Breast epithelium (tissue), 4 donors: ENCODE data around the gene HRH1. TPM values are rescaled to one million over a fixed set of nuclear protein-coding genes. Genes with fewer than 3 reads are reported as not detected.
A peak's percentile ranks its signal among the peaks of the same experiment; 100 is the strongest.
"Not testable (repeated sequence)": the region's sequence is repeated elsewhere in the genome, so short reads cannot be mapped to it uniquely, and the experiment has no call there.

ENCODE experiments used
- DNase-seq, 2 donors: peaks; one replicate each; pipeline ENCODE4 v3.0.0-alpha.2; 2019; ENCODE audit warnings: low spot score in 2 of 2
- H3K27ac ChIP-seq, 2 donors: fragments of 200-600 bp; sonication (generic) in 1 of 2; one replicate each; pipeline ENCODE4 v1.5.1; 2016 to 2019; ENCODE audit warnings: mild to moderate bottlenecking in 1 of 2
- H3K27me3 ChIP-seq, 2 donors: fragments of 200-600 bp; sonication (generic) in 1 of 2; one replicate each; pipeline versions ENCODE4 v1.5.1 to v1.6.0; 2017 to 2019; ENCODE audit warnings: control low read depth in 1 of 2, mild to moderate bottlenecking in 1 of 2
- H3K36me3 ChIP-seq: fragments of 200-600 bp; one replicate; pipeline ENCODE4 v1.5.1; 2019
- H3K4me1 ChIP-seq, 2 donors: fragments of 200-600 bp; sonication (generic); one replicate each; pipeline ENCODE4 v1.5.1; 2016 to 2019; ENCODE audit warnings: control low read depth in 1 of 2
- H3K4me3 ChIP-seq, 3 donors: fragments of 200-600 bp; sonication (generic); 1 replicate in 2 of 3; 2 replicates in 1 of 3; pipeline ENCODE4 v1.5.1; 2016 to 2019; ENCODE audit warnings: mild to moderate bottlenecking in 3 of 3, moderate library complexity in 2 of 3
- H3K9me3 ChIP-seq, 2 donors: fragments of 200-600 bp; sonication (generic) in 1 of 2; one replicate each; pipeline ENCODE4 v1.5.1; 2016 to 2019; ENCODE audit warnings: control low read depth in 1 of 2
- CTCF ChIP-seq, 3 donors: fragments of 450-650 bp; IDR thresholded peaks; one replicate each; pipeline ENCODE4 v1.5.1; 2016 to 2017; ENCODE audit warnings: antibody characterized with exemption in 3 of 3, mild to moderate bottlenecking in 3 of 3, moderate library complexity in 3 of 3
- POLR2A ChIP-seq: fragments of 450-650 bp; IDR thresholded peaks from one replicate; pipeline ENCODE4 v1.6.1; 2016; ENCODE audit warnings: antibody characterized with exemption, mild to moderate bottlenecking, moderate library complexity
- POLR2AphosphoS5 ChIP-seq, 3 donors: sonication (generic); formaldehyde crosslinking; IDR thresholded peaks; one replicate each; pipeline ENCODE4 v1.6.1; 2017; ENCODE audit warnings: antibody characterized with exemption in 3 of 3
- intact Hi-C: fragments of 100-400 bp; cut with DNase I; formaldehyde crosslinking; loops from one replicate; pipeline ENCODE4 v1.15.1; 2023; ENCODE audit warnings: low total_unique reads
- total RNA-seq, 3 donors: library from RNA; depleted of rRNA; stranded (reverse); fragments of >200 nt; gene quantifications; one replicate each; pipeline ENCODE4 v1.1.0, GENCODE V29; 2016

HRH1 gene
- total RNA-seq, 3 donors from 2014 or later: 3.8 to 4.2 (median 3.9) TPM

- Histone ChIP-seq H3K9me3 (no peaks in the 10 kb centered on the region), H3K4me1 (no peaks in the 10 kb centered on the region)
These were observed 19.7 kb downstream of the HRH1 start for GRCh38 chr3:11173828-11174465.

GRCh38 chr3:11178421-11178820 is 24.1 kb downstream of the HRH1 start:
- TF ChIP-seq POLR2A (no peak), CTCF (IDR thresholded peaks at IDR 0.05) (no peak), POLR2AphosphoS5 (IDR thresholded peaks at IDR 0.05) (no peak)
- intact Hi-C loops: no loop called here
- no peaks in the 10 kb centered on the region for H3K9me3 ChIP-seq
- no peaks in the 10 kb centered on the region for H3K36me3 ChIP-seq
- DNase-seq: no peak
- H3K4me3 ChIP-seq: no peak overlapping the region
- H3K27me3 ChIP-seq: no peaks in the 10 kb centered on the region
- H3K4me1 ChIP-seq: no peaks in the 10 kb centered on the region
- no peak overlapping the region for H3K27ac ChIP-seq

More at GRCh38 chr3:11173828-11174465, 19.7 kb downstream of the HRH1 start:
- H3K27me3 ChIP-seq: no peaks in the 10 kb centered on the region
- H3K4me3 ChIP-seq: no peak overlapping the region
- DNase-seq: no peak
- no peak for TF ChIP-seq CTCF (IDR thresholded peaks at IDR 0.05)
- no peak for TF ChIP-seq POLR2AphosphoS5 (IDR thresholded peaks at IDR 0.05)
- no peak for TF ChIP-seq POLR2A
- H3K36me3 ChIP-seq: no peaks in the 10 kb centered on the region
- H3K27ac ChIP-seq: no peak overlapping the region
- intact Hi-C loops: no loop called here

GRCh38 chr3:11184328-11184969 is 30.2 kb downstream of the HRH1 start:
- intact Hi-C loops, H3K27ac ChIP-seq, H3K36me3 ChIP-seq, H3K4me3 ChIP-seq, H3K4me1 ChIP-seq, H3K9me3 ChIP-seq, DNase-seq, H3K27me3 ChIP-seq: not testable (repeated sequence)

GRCh38 chr3:11185144-11185543 is 30.9 kb downstream of the HRH1 start:
- Histone ChIP-seq H3K27me3 (no peaks in the 10 kb centered on the region), H3K4me1 (peaks cover 0 to 7% of the 10 kb centered on the region in 2 donors), H3K9me3 (no peaks in the 10 kb centered on the region), H3K36me3 (no peaks in the 10 kb centered on the region), H3K27ac (peak overlapping the region; percentile 89), H3K4me3 (peak overlapping the region in 1 of 3 donors; percentile 55)
- DNase-seq: no peak
- intact Hi-C loops: no loop called here
- TF ChIP-seq POLR2AphosphoS5 (IDR thresholded peaks at IDR 0.05): no peak
- no peak for TF ChIP-seq POLR2A
- no peak for TF ChIP-seq CTCF (IDR thresholded peaks at IDR 0.05)

- H3K9me3 ChIP-seq: no peaks in the 10 kb centered on the region
- TF ChIP-seq POLR2AphosphoS5 (IDR thresholded peaks at IDR 0.05) (peak; percentile 60 to 82 (median 73)), POLR2A (no peak)
- H3K36me3 ChIP-seq: no peaks in the 10 kb centered on the region
- H3K27ac ChIP-seq: peak overlapping the region; percentile 89
- no peaks in the 10 kb centered on the region for H3K27me3 ChIP-seq
- H3K4me3 ChIP-seq: peak overlapping the region in 2 of 3 donors; percentile 18 to 55
- peak; percentile 90 to 91 for DNase-seq
- intact Hi-C loops: no loop called here
- H3K4me1 ChIP-seq: peaks cover 0 to 7% of the 10 kb centered on the region in 2 donors
These were observed 31.4 kb downstream of the HRH1 start for GRCh38 chr3:11185564-11186317.

- Histone ChIP-seq H3K9me3 (no peaks in the 10 kb centered on the region), H3K27me3 (no peaks in the 10 kb centered on the region), H3K36me3 (no peaks in the 10 kb centered on the region), H3K4me3 (peak overlapping the region in 1 of 3 donors; percentile 55), H3K4me1 (peaks cover 0 to 7% of the 10 kb centered on the region in 2 donors), H3K27ac (peak overlapping the region; percentile 89)
- no peak for DNase-seq
- TF ChIP-seq POLR2AphosphoS5 (IDR thresholded peaks at IDR 0.05): no peak
- no peak for TF ChIP-seq CTCF (IDR thresholded peaks at IDR 0.05)
- no peak for TF ChIP-seq POLR2A
- intact Hi-C loops: no loop called here
These were observed 32.0 kb downstream of the HRH1 start for GRCh38 chr3:11186318-11186692.
